Measurements from ENCODE around the gene SERGEF. TPM values are rescaled to one million over a fixed set of nuclear protein-coding genes. Genes with fewer than 3 reads are reported as not detected.
A peak's percentile ranks its signal among the peaks of the same experiment; 100 is the strongest.

SERGEF gene
- total and polyA plus RNA-seq, 2 of the 4 experiments (the other 2 are of a cell fraction), result 12.2 to 18.1 TPM

DNA sequence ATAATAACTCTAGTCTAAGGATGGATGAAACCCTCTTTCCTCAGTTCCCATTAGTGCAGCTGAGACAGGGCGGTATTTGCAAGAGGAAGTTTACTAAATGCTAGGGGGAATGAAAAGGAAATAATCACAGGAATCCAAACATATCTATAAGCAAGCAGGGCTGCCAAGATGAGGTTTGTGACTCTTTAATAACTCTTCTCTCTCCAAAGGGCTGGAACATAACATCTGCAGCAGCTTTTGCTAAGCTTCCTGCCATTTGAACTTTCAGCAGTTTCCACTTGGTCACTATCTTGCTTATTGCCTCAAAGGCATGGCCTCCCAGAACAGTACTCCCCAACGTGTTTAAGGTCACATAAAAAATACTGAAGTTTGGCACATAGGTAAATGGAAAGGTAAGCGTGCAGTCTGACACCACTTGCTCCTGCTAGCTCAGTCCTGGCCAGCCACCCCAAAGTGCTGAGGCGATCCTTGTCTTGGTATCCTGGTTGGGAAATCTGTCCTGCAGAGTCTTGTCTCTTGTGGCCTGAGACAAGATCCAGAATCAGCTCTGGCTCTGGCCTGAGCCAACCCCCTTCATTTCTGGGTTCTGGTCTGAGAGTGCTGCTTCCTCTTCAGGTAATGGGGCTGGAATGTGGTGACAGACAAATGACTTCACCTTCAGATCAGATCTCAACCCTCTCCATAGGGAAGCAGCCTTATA lies 196.5 kb downstream of the SERGEF start:
- Histone ChIP-seq H3K9me3 (ENCODE audit: control insufficient read depth, insufficient read depth, low read length) (no peaks in the 10 kb centered on the region), H4K8ac (ENCODE audit: low read depth in 2 of 2, low read length in 2 of 2) (no peak overlapping the region), H2BK20ac (ENCODE audit: low read depth, low read length) (no peak overlapping the region), H3K14ac (replicated peaks; ENCODE audit: low read depth, low read length) (0 out of 2 replicates have a peak overlapping the region, but pooled peaks have one; percentile 1), H2BK15ac (ENCODE audit: low read depth, low read length) (0 out of 3 replicates have a peak overlapping the region, but pooled peaks have one; percentile 9), H4K20me1 (ENCODE audit: insufficient read depth, low read length) (no peaks in the 10 kb centered on the region), H3K18ac (ENCODE audit: low read depth, low read length) (no peak overlapping the region; the same call in 1 of the 2 replicates), H3K27ac (ENCODE audit: insufficient read depth, low read length) (no peak overlapping the region), H4K91ac (ENCODE audit: insufficient read depth, low read depth, low read length) (no peak overlapping the region), H3K27me3 (ENCODE audit: control insufficient read depth, insufficient read depth, low read length) (no peaks in the 10 kb centered on the region), H2AK5ac (ENCODE audit: low read depth, low read length) (no peak overlapping the region), H3K4ac (ENCODE audit: low read depth, low read length) (no peak overlapping the region), H3K9me1 (ENCODE audit: insufficient read depth, low read length) (peaks cover 9% of the 10 kb centered on the region; the same call in 1 of the 2 replicates), H2BK5ac (ENCODE audit: low read depth, low read length, poor library complexity, severe bottlenecking) (no peak overlapping the region), H3K36me3 (ENCODE audit: control insufficient read depth, insufficient read depth, low read length) (no peaks in the 10 kb centered on the region), H3K23ac (ENCODE audit: low read depth, low read length) (0 out of 2 replicates have a peak overlapping the region, but pooled peaks have one; percentile 29), H3K9ac (ENCODE audit: low read depth, low read length) (no peak overlapping the region), H3K56ac (ENCODE audit: extremely low read depth, insufficient read depth, low read length) (no peak overlapping the region), H2AK9ac (replicated peaks; ENCODE audit: low read depth, low read length, poor library complexity) (no peak overlapping the region), H3K79me1 (ENCODE audit: low read depth in 1 of 2, low read length in 2 of 2) (no peaks in the 10 kb centered on the region), H3K4me1 (ENCODE audit: control insufficient read depth, insufficient read depth, low read length) (peaks cover 17% of the 10 kb centered on the region), H2BK120ac (ENCODE audit: low read depth, low read length) (no peak overlapping the region), H2AFZ (replicated peaks; ENCODE audit: low read length, poor library complexity) (no peak overlapping the region), H3K4me2 (ENCODE audit: low read depth, low read length) (no peak overlapping the region), H3K4me3 (ENCODE audit: insufficient read depth, low read depth, low read length) (no peak overlapping the region), H4K5ac (ENCODE audit: low read depth, low read length) (no peak overlapping the region)
- WGBS, 2 experiments (ENCODE audit: extremely low coverage in 2 of 2, insufficient read length in 1 of 2), result no CpG with 5 or more reads among the region's 4 CpGs
- dilution Hi-C loops (cut with HindIII; ENCODE audit: low sequenced_read_pairs, unreplicated experiment), result no loop called here
- intact Hi-C loops (cut with micrococcal nuclease), result no loop called here
- ATAC-seq (ENCODE audit: low read depth) (peak; percentile 54), DNase-seq (no peak)
- no TSS peak for BruUV-seq (replicated peaks)
- in situ Hi-C loops (cut with MboI; ENCODE audit: low sequenced_read_pairs), result no loop called here
- POLR2A ChIA-PET (ENCODE audit: unreplicated experiment), result interaction anchor here (0.6 kb wide), 1 partner anchor 100 kb away, joined by 3 read pairs; no protein-coding TSS in a partner anchor
- CTCF ChIA-PET, result interaction anchor here (0.6 to 1.5 kb wide), 2 partner anchors 157 to 931 kb away, joined by 3 to 4 read pairs; no protein-coding TSS in a partner anchor
- TF ChIP-seq POLR2A (IDR thresholded peaks at IDR 0.05; ENCODE audit: low read depth, low read length), result no peak
- TF ChIP-seq RCOR1 (IDR thresholded peaks at IDR 0.05; ENCODE audit: insufficient replicate concordance, low read length), result no peak
- no peak for TF ChIP-seq CHD1 (IDR thresholded peaks at IDR 0.05; ENCODE audit: low read depth, low read length)
- TF ChIP-seq SMC3 (IDR thresholded peaks at IDR 0.05; ENCODE audit: low read depth, low read length), result no peak
- no peak for TF ChIP-seq FOS (IDR thresholded peaks at IDR 0.05; ENCODE audit: low read depth, low read length)
- TF ChIP-seq CEBPB (IDR thresholded peaks at IDR 0.05; ENCODE audit: low read depth, low read length), result no peak
- TF ChIP-seq, protein P1, sequence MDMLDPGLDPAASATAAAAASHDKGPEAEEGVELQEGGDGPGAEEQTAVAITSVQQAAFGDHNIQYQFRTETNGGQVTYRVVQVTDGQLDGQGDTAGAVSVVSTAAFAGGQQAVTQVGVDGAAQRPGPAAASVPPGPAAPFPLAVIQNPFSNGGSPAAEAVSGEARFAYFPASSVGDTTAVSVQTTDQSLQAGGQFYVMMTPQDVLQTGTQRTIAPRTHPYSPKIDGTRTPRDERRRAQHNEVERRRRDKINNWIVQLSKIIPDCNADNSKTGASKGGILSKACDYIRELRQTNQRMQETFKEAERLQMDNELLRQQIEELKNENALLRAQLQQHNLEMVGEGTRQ (IDR thresholded peaks at IDR 0.05; ENCODE audit: low read depth, low read length), result no peak
- no peak for TF ChIP-seq RAD21 (IDR thresholded peaks at IDR 0.05; ENCODE audit: low read length)
- no peak for TF ChIP-seq MAZ (IDR thresholded peaks at IDR 0.05; ENCODE audit: borderline replicate concordance, low read depth, low read length)
- TF ChIP-seq, protein P2, sequence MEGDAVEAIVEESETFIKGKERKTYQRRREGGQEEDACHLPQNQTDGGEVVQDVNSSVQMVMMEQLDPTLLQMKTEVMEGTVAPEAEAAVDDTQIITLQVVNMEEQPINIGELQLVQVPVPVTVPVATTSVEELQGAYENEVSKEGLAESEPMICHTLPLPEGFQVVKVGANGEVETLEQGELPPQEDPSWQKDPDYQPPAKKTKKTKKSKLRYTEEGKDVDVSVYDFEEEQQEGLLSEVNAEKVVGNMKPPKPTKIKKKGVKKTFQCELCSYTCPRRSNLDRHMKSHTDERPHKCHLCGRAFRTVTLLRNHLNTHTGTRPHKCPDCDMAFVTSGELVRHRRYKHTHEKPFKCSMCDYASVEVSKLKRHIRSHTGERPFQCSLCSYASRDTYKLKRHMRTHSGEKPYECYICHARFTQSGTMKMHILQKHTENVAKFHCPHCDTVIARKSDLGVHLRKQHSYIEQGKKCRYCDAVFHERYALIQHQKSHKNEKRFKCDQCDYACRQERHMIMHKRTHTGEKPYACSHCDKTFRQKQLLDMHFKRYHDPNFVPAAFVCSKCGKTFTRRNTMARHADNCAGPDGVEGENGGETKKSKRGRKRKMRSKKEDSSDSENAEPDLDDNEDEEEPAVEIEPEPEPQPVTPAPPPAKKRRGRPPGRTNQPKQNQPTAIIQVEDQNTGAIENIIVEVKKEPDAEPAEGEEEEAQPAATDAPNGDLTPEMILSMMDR (conservative IDR thresholded peaks at IDR 0.05; ENCODE audit: low read depth, low read length), result no peak
- no peak for TF ChIP-seq BHLHE40 (IDR thresholded peaks at IDR 0.05; ENCODE audit: low read depth, low read length)
- no peak for TF ChIP-seq NFE2L2 (IDR thresholded peaks at IDR 0.05; ENCODE audit: low read depth, low read length)
- no peak for TF ChIP-seq MAFK (IDR thresholded peaks at IDR 0.05; ENCODE audit: low read depth, low read length)
- no peak for TF ChIP-seq MXI1 (IDR thresholded peaks at IDR 0.05; ENCODE audit: borderline replicate concordance, low read depth, low read length)
- no peak for TF ChIP-seq RFX5 (IDR thresholded peaks at IDR 0.05; ENCODE audit: low read depth, low read length)

Data from IMR-90 (cell line).